C4-2B (cell line): Measurements from ENCODE around the gene TECPR2.
"Not testable (repeated sequence)": the region's sequence is repeated elsewhere in the genome, so short reads cannot be mapped to it uniquely, and the experiment has no call there.

Experiments used
- H3K27ac ChIP-seq: fragments of 450-650 bp; 2 replicates; pipeline ENCODE4 v1.5.1; 2017
- ZFX ChIP-seq: fragments of 450-650 bp; IDR thresholded peaks from 2 replicates; pipeline ENCODE4 v1.6.1; 2017
- TF ChIP-seq, protein P1 (sequence below): fragments of 450-650 bp; conservative IDR thresholded peaks from 2 replicates; pipeline ENCODE4 v1.5.1; 2017; ENCODE audit warnings: mild to moderate bottlenecking

The TECPR2 gene

DNA sequence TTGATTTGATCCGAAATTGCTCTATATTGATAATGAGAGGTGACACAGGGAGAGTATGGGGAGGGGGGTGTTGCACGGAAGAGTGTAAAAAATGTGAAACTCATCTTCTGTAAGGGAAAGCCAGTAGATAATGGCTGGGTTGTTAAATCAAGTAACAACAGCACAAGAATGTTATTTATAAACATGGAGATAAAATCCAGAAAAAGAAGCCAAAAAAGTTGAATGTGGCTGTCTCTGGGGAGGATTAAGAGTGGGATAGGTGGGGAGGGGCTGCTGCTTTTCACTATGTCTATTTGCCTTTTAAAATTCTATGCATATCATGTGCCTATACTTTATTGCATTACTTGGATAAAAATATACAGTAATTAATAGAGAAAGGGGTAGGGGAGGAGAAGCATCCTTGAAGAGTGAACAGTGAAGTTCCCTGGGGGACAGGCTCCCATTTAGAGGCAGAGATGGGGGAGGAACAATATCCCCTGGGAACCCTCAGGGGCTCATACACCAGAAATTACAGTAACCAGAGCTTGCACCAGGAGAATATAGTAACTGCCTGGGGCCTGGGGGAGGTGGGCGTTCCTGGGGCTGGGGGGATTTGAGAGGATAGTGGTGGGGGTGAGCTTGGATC, 186.0 kb downstream of the TECPR2 start:
- H3K27ac ChIP-seq: no peak overlapping the region
- TF ChIP-seq ZFX: no peak
- TF ChIP-seq, protein P1, sequence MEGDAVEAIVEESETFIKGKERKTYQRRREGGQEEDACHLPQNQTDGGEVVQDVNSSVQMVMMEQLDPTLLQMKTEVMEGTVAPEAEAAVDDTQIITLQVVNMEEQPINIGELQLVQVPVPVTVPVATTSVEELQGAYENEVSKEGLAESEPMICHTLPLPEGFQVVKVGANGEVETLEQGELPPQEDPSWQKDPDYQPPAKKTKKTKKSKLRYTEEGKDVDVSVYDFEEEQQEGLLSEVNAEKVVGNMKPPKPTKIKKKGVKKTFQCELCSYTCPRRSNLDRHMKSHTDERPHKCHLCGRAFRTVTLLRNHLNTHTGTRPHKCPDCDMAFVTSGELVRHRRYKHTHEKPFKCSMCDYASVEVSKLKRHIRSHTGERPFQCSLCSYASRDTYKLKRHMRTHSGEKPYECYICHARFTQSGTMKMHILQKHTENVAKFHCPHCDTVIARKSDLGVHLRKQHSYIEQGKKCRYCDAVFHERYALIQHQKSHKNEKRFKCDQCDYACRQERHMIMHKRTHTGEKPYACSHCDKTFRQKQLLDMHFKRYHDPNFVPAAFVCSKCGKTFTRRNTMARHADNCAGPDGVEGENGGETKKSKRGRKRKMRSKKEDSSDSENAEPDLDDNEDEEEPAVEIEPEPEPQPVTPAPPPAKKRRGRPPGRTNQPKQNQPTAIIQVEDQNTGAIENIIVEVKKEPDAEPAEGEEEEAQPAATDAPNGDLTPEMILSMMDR: no peak

DNA sequence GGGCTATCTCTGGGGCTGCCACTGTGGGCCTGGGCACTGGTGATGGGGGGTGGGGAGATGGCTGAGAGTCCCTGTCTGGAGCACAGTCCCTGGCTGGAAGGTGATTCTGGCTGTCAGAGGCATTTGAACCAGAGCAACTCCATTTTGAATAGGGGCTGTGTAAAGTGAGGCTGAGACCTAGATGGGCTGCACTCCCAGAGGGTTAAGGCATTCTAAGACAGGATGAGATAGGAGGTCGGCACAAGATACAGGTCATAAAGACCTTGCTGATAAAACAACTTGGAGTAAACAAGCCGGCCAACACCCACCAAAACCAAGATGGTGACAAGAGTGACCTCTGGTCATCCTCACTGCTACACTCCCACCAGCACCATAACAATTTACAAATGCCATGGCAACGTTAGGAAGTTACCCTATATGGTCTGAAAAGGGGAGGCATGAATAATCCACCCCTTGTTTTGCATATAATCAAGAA, 188.2 kb downstream of the TECPR2 start:
- H3K27ac ChIP-seq: not testable (repeated sequence)
